GM21526 (cell line): Measurements from ENCODE around the gene C4orf50.
"Not testable (repeated sequence)": the region's sequence is repeated elsewhere in the genome, so short reads cannot be mapped to it uniquely, and the experiment has no call there.

Experiments used
- ATAC-seq: cut with Tn5 transposase; IDR thresholded peaks from one replicate; pipeline ENCODE4 v1.9.1; 2021; ENCODE audit warnings: moderate library complexity; ENCODE audit not compliant: unreplicated experiment, low FRiP score

The C4orf50 gene

GRCh38 chr4:5954056-5954760 is 64.0 kb downstream of the C4orf50 start:
- ATAC-seq, result no peak

DNA sequence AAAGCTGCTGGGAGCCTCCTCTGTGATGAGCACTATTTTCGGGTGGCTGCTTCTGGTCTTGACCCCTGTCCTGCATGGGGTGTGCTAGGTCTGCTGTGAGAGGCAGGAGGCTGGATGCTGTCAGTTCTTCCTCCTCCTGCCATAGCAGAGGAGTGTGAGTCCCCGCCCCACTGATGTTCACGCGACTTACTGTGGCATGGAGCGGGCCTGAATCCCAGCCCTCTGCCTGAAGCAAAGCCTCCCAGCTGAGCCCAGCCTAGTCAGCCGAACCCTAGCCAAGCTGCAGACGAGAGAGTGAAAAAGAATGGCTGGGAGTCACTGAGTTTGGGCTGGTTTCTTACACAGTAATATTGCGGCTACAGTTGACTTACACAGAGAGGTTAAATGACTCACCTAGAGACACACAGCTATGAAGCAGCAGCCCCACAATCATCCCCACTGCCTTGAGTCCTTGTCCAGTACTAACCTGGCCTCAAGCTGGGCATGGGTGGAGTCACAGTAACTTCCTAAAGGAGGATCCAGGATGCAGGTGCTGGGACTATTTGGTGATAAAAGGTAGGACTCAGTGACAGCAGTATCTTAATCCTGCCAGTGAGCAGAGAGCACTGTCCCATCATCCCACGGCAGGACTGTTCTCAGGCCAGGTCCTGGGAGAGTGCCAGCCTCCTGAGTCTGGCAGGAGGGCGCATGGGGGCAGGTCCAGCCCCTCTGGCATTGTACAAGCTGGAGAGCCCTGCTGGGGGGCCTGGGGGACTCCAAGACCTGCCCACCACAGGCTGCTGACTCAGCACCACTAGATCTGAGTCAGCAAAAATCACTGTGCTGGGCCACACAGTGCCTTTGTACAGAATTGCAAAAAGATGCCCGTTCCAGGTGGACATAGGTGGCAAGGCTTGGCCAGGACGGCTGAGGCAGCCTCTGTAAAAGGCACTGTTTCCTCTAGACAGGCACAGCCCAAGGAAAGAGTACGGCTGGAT is 65.0 kb downstream of the C4orf50 start:
- no peak for ATAC-seq

DNA sequence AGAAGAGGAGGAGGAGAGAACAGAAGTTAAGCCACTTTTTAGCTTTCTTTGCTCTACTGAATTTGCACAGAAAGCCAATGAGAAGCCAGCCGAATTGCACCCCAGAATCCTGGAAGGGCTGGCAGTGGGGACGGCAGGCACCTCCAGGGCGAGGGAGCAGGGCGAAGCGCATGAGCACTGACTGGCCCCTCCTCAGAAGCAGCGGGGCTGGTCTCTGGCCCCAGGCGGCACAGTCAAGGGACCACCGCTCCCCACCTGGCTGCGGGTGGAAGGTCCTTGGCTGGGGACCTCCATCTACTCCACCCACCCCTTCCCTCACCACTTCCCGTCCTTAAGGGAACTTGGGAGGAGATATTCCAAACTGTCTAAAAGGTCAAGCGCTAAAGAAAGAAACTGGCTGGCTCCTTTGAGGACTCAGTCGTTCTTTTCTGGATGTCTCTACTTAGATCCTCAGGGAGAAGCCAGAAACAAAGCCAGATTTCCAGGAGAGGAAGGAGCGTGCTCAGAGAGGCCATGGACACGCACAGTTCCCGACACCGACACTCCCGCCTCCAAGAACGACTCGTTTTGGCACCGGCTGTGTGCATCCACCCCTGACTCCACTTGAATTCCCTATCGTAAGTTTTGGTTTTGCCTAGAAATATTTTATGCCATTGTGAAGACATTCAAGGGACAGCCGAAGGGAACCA is 65.8 kb downstream of the C4orf50 start:
- ATAC-seq, result no peak

- ATAC-seq, result not testable (repeated sequence)
These were observed 71.6 kb downstream of the C4orf50 start for GRCh38 chr4:5946653-5947052.

GRCh38 chr4:5945936-5946335 is 72.3 kb downstream of the C4orf50 start:
- no peak for ATAC-seq

DNA sequence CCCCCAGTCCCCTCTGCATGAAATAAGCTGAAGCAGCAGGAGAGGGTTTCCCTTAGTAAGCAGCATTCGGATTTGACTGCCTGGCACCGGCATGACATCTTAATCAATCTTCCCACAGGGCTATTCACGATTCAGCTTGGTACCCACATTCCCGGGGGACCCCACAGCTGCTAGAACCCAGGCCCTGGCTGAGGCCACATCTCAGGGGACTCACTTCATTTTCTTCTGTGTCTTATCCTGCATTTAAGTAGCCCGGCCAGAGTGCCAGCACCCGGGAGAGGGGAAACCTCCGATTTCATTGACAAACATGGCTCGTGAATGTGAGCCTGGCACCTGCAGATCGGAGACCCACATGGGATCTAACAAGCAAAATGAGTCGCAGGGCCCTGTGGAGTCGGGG is 73.1 kb downstream of the C4orf50 start:
- no peak for ATAC-seq

- no peak for ATAC-seq
These were observed 74.7 kb downstream of the C4orf50 start for GRCh38 chr4:5943561-5943960.

GRCh38 chr4:5942947-5943346 is 75.3 kb downstream of the C4orf50 start:
- ATAC-seq, result no peak

GRCh38 chr4:5941601-5942000 is 76.6 kb downstream of the C4orf50 start:
- no peak for ATAC-seq

DNA sequence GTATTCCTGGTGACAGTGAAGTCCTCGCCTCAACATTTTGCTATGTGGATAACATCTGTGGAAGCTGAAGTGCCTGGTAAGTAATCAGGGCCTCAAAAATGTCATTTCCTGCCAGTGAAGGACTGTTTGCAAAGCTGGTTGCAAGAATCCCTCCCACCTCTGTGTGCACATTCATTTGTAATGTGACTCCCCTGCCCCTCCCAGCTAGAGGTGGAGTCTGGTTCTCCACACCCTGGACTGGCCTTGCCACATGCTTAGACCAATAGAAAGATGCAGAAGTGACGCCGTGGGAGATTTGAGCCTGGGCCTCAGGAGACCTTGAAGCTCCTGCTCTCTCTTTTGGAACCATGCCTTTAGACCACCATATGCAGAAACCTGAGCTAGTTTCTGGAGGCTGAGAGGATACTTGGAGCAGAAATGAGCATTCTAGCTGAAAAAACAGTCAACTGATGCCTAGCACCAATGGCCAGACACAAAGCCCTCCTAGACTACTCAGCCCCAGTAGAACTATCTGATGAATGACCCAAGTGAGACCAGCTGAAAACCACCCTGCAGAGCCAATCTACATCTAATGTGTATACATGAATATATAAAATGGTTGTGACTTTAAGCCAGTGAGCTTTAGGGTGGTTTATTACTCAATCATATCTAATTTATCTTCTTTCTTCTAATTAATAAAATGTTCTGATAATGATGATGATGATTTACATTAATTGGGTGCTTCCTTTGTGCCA is 77.6 kb downstream of the C4orf50 start:
- ATAC-seq, result no peak

DNA sequence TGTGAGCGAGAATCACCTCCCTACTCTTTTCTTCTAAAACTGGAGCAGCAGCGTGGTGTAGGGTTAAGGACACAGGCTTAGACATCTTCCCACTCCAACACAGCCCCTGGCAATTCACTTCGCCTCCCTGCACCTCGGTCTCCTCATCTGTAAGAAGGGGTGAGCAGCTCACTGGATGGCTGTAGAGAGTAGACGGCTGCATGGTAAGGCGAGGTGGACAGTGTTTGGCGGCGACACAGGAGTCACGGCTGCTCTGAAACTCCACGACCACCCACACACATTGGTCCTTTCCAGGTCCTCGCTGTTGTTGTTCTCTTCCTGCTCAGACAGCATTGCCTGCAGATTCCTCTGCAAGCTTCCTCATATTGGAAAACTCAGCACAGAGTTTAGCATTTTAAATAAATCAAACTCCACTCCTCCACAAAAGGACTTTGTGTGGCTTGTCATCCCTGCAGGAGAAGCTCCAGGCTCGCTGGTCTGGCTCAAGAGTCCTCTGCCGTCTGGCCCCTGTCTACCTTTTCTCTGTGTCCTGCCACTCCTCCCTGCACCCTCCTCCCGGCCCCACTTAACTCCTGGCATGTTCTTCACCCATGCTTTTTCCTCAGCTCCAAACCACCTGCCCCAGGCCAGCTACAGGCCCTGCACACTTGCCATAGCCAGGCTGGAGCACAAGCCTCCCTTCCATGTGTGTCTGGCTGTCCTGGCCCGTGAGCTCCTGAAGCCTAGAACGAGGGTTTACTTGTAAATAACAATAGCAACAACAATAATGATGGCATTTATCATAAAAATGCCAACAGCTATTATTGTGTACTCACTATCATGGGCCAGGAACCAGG is 84.0 kb downstream of the C4orf50 start:
- no peak for ATAC-seq

GRCh38 chr4:5933116-5933515 is 85.1 kb downstream of the C4orf50 start:
- ATAC-seq, result no peak

DNA sequence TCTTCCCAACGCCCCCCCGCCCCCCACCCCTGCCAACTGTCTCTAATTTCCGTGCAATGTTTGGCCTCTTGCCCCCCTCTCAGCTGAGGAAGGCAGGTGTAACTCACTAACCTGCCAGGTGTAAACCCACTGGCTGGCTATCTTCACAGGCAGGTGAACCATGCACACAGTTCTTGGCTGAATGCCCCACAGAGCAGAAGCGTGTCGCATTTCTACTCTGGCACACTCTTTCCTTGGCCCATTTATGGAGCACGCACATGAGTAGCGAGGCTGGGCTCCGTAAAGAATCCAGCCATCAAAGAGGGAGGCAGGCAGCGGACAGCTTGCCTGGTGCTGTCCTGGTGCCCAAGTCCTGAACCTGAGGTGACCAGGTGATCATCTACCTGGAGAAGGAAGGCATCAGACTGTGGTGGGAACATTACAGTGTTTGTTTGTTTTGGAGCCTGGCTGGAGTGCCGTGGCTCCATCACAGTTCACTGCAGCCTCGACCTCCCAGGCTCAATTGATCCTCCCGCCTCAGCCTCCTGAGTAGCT is 86.1 kb downstream of the C4orf50 start:
- no peak for ATAC-seq

DNA sequence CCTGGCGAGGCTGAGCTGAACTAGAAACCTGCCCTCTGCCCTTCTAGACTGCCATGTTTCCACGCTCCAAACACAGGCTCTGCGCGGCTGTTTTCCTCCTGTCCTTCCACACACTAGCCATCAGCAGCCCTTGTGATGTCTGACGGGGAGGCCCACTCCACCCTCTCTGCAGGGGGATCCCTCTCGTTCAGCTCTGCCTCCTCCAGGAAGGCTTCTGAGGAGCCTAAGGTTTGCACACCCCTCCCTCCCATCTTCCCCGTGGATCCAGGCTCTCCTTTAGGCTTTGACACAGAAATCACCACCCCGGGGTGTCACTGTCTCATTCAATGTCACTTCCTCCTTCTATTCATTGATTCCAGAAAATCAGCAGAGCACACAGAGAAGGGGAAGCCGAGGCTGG is 86.7 kb downstream of the C4orf50 start:
- no peak for ATAC-seq

GRCh38 chr4:5930876-5931275 is 87.4 kb downstream of the C4orf50 start:
- ATAC-seq, result no peak

- no peak for ATAC-seq
These were observed 87.8 kb downstream of the C4orf50 start for GRCh38 chr4:5930456-5930855.

GRCh38 chr4:5928844-5929420 is 89.3 kb downstream of the C4orf50 start:
- ATAC-seq, result no peak

DNA sequence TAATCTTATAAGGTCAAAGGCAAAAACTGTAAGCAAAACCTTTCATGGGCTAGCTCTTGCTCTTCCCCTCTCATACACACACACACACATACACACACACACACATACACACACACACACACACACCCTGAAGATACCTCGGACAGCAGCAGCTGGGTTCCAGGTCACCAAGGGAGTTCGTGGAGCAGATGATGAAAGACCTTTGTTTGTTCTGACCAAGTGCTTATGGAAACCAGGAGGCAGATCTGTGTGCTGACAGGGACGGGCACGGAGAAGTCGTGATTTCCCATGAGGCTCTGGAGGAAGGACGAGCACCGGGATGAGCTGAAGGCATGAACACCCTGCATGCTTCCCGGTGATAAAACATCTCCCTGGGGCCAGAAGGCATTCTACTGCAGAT is 90.0 kb downstream of the C4orf50 start:
- ATAC-seq, result no peak

DNA sequence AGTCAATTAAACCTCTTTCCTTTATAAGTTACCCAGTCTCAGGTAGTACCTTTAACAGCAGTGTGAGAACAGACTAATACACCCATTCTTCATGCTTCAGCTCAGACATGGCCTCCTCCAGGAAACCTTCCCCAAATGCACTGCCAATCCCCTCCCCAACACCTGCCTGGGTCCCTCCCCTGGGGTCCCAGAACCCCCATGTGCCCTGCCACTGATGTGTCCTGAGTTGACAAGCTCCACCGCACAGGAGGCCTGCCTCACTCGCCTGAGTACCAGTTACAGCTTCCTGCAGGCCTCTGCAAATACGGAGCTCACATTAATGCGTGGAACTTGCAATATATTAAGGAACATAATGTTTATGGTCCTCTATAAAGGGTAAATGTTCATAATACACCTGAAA is 90.5 kb downstream of the C4orf50 start:
- no peak for ATAC-seq
